ENCODE data around the gene CEACAM3. TPM values are rescaled to one million over a fixed set of nuclear protein-coding genes. Genes with fewer than 3 reads are reported as not detected.
A peak's percentile ranks its signal among the peaks of the same experiment; 100 is the strongest.

CEACAM3 gene
- total RNA-seq, 1 experiment from 2014 or later, result not detected

- DNase-seq (ENCODE audit: extremely low read depth, low read depth), result no peak
Observed at GRCh38 chr19:41843371-41843770, 47.0 kb downstream of the CEACAM3 start.

GRCh38 chr19:41844601-41845000, 48.2 kb downstream of the CEACAM3 start, which contains the start of gene LYPD4:
TSS of gene LYPD4 (minus strand) at chr19:41844683. CDS start at chr19:41839285, 5,398 bp downstream.
- no peak for DNase-seq (ENCODE audit: extremely low read depth, low read depth)

- DNase-seq (ENCODE audit: extremely low read depth, low read depth), result no peak
Observed at GRCh38 chr19:41845001-41845050, 48.4 kb downstream of the CEACAM3 start, which contains the start of gene DMRTC2. TSS of gene DMRTC2 (plus strand) at chr19:41845042. CDS start at chr19:41847429, 2,387 bp downstream.

DNA sequence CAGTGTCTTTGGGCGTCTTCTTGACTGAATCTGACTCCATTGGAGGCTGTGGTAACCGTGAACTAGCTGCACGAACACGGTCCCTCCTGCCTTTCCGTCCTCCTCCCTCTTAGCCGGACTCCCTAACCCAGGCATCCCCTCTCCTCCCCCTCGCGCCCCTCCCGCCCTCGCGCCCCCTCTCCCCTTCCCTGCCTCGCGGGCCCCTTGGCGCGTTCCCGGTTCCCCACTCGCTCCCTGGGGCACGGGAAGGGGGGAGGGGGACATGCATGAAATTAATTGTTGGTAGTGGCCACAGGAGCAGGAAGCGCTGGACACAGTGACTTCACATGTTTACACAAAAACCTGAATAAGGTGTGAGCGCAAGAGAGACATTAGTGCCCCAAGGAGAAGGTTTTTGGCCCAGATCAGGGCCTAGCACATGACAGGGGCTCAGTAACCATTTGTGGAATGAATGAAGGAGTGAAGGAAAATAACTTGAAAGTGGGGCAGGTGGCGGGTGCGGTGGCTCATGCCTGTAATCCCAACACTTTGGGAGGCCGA, 48.7 kb downstream of the CEACAM3 start:
- no peak for DNase-seq (ENCODE audit: extremely low read depth, low read depth)

GRCh38 chr19:41847351-41848105, 51.1 kb downstream of the CEACAM3 start:
- no peak for DNase-seq (ENCODE audit: extremely low read depth, low read depth)

- DNase-seq (ENCODE audit: extremely low read depth, low read depth), result no peak
Observed at GRCh38 chr19:41848666-41849065, 52.3 kb downstream of the CEACAM3 start.

DNA sequence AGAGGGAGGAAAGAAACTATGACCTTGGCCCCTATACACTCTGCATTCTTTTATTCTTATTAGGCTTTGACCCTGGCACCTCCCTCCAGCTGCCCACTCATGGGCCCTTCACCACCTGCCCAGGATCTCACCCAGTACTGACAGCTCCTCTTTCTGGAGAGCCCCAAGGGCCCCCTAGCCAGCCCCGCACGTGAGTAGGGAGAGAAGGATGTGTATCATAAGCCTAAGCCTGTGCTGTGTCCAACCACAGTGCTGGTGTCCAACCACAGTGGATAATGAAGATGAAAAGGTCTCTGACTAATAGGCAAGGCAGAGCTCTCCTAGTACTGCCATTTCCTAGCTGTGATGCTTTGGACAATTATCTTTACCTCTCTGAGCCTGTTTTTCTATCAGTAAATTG, 52.7 kb downstream of the CEACAM3 start:
- DNase-seq (ENCODE audit: extremely low read depth, low read depth), result no peak

DNA sequence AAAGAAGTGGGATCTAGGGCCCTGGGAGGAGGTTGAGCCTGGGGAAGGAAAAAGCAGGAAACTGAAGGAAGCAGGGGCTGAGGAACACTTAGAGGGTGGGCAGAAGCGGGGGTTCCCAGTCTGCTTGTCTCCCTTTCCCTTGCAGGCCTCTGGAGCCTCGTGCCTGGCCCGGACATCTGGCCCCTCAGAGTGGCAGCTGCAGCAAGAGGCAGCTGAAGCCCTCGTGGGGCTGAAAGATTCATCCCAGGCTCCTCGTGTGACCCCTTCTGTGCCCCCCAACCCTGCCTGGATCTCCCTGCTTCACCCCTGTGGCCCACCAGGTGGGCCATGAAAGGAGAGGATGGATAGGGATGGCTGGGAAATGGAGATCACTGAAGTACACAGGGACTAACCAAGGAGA, 54.0 kb downstream of the CEACAM3 start:
- DNase-seq (ENCODE audit: extremely low read depth, low read depth), result no peak

- no peak for DNase-seq (ENCODE audit: extremely low read depth, low read depth)
Observed at GRCh38 chr19:41851456-41851855, 55.1 kb downstream of the CEACAM3 start.

DNA sequence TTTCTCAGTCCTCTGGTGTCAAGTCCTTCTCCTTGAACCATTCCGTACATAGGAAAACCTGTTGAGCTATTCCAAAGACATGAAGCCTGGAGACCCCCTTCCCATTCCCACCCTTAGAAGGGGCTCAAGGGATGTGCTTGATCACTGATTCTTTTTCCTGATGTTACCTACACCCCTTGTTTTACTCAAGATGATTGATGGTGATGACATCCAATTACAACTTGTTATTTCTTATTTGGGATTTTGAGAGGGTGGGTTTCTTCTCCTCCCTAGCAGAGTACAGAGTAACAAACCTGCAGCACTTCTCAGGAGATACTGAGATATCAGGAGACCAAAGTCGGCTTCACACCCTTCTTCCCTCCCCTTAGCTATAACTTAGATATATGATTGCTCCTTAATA, 57.0 kb downstream of the CEACAM3 start:
- no peak for DNase-seq (ENCODE audit: extremely low read depth, low read depth)

GRCh38 chr19:41853768-41854167, 57.4 kb downstream of the CEACAM3 start:
- DNase-seq (ENCODE audit: extremely low read depth, low read depth), result no peak

DNA sequence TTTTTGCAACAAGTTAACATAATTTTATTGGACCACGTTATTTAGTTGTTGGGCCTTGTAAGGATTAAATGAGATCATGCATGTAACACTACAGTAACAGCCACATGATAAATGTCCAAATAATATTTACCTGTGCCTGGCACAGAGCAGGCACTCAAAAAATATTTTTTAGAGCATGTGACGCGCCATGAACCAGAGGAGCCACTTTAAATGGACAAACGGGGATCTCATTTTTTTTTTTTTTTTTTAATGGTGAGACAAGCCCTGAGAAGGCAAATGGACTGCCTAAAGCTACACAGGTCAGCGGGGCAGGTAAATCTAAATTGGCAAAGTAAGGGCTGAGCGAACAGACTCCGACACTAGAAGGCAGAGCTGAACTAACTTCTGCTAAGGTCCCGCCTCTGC, 62.8 kb downstream of the CEACAM3 start:
- no peak for DNase-seq (ENCODE audit: extremely low read depth, low read depth)

GRCh38 chr19:41859618-41860418, 63.4 kb downstream of the CEACAM3 start, which contains the start of gene RPS19:
TSS of gene RPS19 (plus strand) at chr19:41860255. CDS start at chr19:41860775, 520 bp downstream.
- peak; percentile 97 for DNase-seq (ENCODE audit: extremely low read depth, low read depth)

GRCh38 chr19:41860419-41861115, 64.2 kb downstream of the CEACAM3 start:
- DNase-seq (ENCODE audit: extremely low read depth, low read depth), result no peak

Other genes with a start within 250 kb of the CEACAM3 start
- gene CEACAM21, start 220.4 kb upstream of the CEACAM3 start, total RNA-seq (2014; rRNA removed; shearing (Covaris generic)), result not detected in 2 replicates
- not detected in 2 replicates for gene CEACAM4, start 169.5 kb upstream of the CEACAM3 start, total RNA-seq (2014; rRNA removed; shearing (Covaris generic))
- not detected in 2 replicates for gene CEACAM7, start 108.3 kb upstream of the CEACAM3 start, total RNA-seq (2014; rRNA removed; shearing (Covaris generic))
- not detected in 2 replicates for gene CEACAM5, start 88.0 kb upstream of the CEACAM3 start, total RNA-seq (2014; rRNA removed; shearing (Covaris generic))
- not detected in 2 replicates for gene CEACAM6, start 41.1 kb upstream of the CEACAM3 start, total RNA-seq (2014; rRNA removed; shearing (Covaris generic))
- not detected in 2 replicates for gene LYPD4, start 48.1 kb downstream of the CEACAM3 start, total RNA-seq (2014; rRNA removed; shearing (Covaris generic))
- gene DMRTC2, start 48.5 kb downstream of the CEACAM3 start, total RNA-seq (2014; rRNA removed; shearing (Covaris generic)), result not detected in 2 replicates
- gene RPS19, start 63.7 kb downstream of the CEACAM3 start, total RNA-seq (2014; rRNA removed; shearing (Covaris generic)), result 1,900 and 2,127 TPM in 2 replicates
- not detected in 2 replicates for gene CD79A, start 80.7 kb downstream of the CEACAM3 start, total RNA-seq (2014; rRNA removed; shearing (Covaris generic))
- 33.2 and 39.6 TPM in 2 replicates for gene ARHGEF1, start 86.6 kb downstream of the CEACAM3 start, total RNA-seq (2014; rRNA removed; shearing (Covaris generic))
- gene ERFL, start 131.9 kb downstream of the CEACAM3 start, total RNA-seq (2014; rRNA removed; shearing (Covaris generic)), result not detected in 2 replicates
- gene RABAC1, start 162.7 kb downstream of the CEACAM3 start, total RNA-seq (2014; rRNA removed; shearing (Covaris generic)), result 30.4 and 36.0 TPM in 2 replicates
- 0.52 TPM in 1 of 2 replicates, not detected in the other for gene ATP1A3, start 197.6 kb downstream of the CEACAM3 start, total RNA-seq (2014; rRNA removed; shearing (Covaris generic))

Measured in NCI-H460 (cell line).